Caco-2 (cell line): ENCODE data around the gene ANO4. TPM values are rescaled to one million over a fixed set of nuclear protein-coding genes. Genes with fewer than 3 reads are reported as not detected.
"Not testable (repeated sequence)": the region's sequence is repeated elsewhere in the genome, so short reads cannot be mapped to it uniquely, and the experiment has no call there.

ENCODE experiments used
- BruUV-seq: library from RNA; stranded (reverse); fragments of 400-500 nt; replicated peaks from 2 replicates; lab custom pipeline; 2021; lab: Mats Ljungman, UMichigan
- CTCF ChIA-PET: fragments of 300-600 bp; sonication (Branson Sonifier 250); formaldehyde crosslinking; loops from one replicate; lab custom pipeline; 2022; ENCODE audit warnings: antibody characterized with exemption; lab: Charles Lee
- POLR2A ChIA-PET: fragments of 300-600 bp; sonication (Branson Sonifier 250); formaldehyde crosslinking; loops from one replicate; lab custom pipeline; 2022; ENCODE audit warnings: antibody characterized with exemption; lab: Charles Lee
- DNase-seq, 2 experiments: peaks; one replicate each; pipeline versions ENCODE4 v3.0.0 to v3.0.0-alpha.2; 2020 to 2022
- H3K27me3 ChIP-seq: replicated peaks from 2 replicates; pipeline ENCODE4 v1.6.0; 2011; ENCODE audit warnings: low read length; ENCODE audit not compliant: control insufficient read depth, insufficient read depth
- H3K36me3 ChIP-seq: 2 replicates; pipeline ENCODE4 v1.5.1; 2011; ENCODE audit warnings: low read length; ENCODE audit not compliant: control insufficient read depth, insufficient read depth
- H3K4me1 ChIP-seq: fragments of 250-450 bp; sonication (Bioruptor Pico); 2 replicates; pipeline ENCODE4 v1.5.1; 2020; ENCODE audit warnings: mild to moderate bottlenecking
- H3K4me3 ChIP-seq: 2 replicates; pipeline ENCODE4 v1.5.1; 2011; ENCODE audit warnings: low read depth, mild to moderate bottlenecking, control low read depth, low read length
- H3K9me3 ChIP-seq: fragments of 250-450 bp; sonication (Bioruptor Pico); 2 replicates; pipeline ENCODE4 v1.5.1; 2020; ENCODE audit warnings: mild to moderate bottlenecking, moderate library complexity
- H3K27ac Mint-ChIP-seq: one replicate; pipeline ENCODE4 v1.8.0; 2022; ENCODE audit warnings: mixed read lengths; ENCODE audit not compliant: unreplicated experiment
- H3K27me3 Mint-ChIP-seq: one replicate; pipeline ENCODE4 v1.8.0; 2022; ENCODE audit warnings: mixed read lengths; ENCODE audit not compliant: insufficient read depth, unreplicated experiment
- H3K36me3 Mint-ChIP-seq: one replicate; pipeline ENCODE4 v1.8.0; 2022; ENCODE audit warnings: mild to moderate bottlenecking, mixed read lengths; ENCODE audit not compliant: insufficient read depth, unreplicated experiment
- H3K4me1 Mint-ChIP-seq: one replicate; pipeline ENCODE4 v1.8.0; 2022; ENCODE audit warnings: low read depth, mixed read lengths; ENCODE audit not compliant: unreplicated experiment
- H3K4me3 Mint-ChIP-seq: one replicate; pipeline ENCODE4 v1.8.0; 2022; ENCODE audit warnings: mild to moderate bottlenecking, moderate library complexity, mixed read lengths; ENCODE audit not compliant: unreplicated experiment
- H3K9me3 Mint-ChIP-seq: one replicate; pipeline ENCODE4 v1.8.0; 2022; ENCODE audit warnings: mixed read lengths; ENCODE audit not compliant: unreplicated experiment
- intact Hi-C: fragments of 100-400 bp; cut with micrococcal nuclease; formaldehyde crosslinking; loops from one replicate; pipeline ENCODE4 v1.10.0; 2022; ENCODE audit not compliant: unreplicated experiment
- total RNA-seq: library from RNA; stranded (reverse); gene quantifications from 2 replicates; pipeline ENCODE4 v1.2.3, GENCODE V29; 2022
- TF ChIP-seq, protein P1 (sequence below), 2 experiments: fragments of 200-600 bp in 1 of 2; IDR thresholded peaks; 1 replicate in 1 of 2; 2 replicates in 1 of 2; pipeline versions ENCODE4 v1.5.1 to v1.8.0; 2011 to 2022; ENCODE audit warnings: antibody characterized with exemption in 1 of 2, control low read depth in 1 of 2, inconsistent platforms in 1 of 2, low read depth in 1 of 2, low read length in 1 of 2, mild to moderate bottlenecking in 1 of 2, moderate library complexity in 1 of 2; ENCODE audit not compliant: insufficient read depth in 1 of 2, severe bottlenecking in 1 of 2, unreplicated experiment in 1 of 2

ANO4 gene
- total RNA-seq, 1 experiment from 2014 or later, result 0.09 TPM

DNA sequence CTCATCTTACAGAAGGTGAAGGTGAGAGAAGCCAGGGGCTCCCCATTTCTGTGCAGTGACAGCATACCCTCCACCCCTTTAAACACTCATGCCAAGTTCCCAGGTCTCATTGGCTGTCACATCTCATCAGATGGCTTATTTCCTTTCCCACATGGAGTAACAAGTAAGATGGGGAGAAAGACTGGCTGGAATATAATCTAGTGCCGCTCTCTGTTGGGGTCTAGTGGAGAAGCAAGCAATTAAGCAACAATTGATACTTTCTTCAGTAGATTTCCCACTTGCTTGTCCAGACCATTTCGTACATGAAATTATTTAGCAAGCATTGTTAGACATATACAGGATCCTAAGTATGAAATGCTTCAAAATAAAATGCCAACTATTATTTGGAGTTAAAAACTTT, 323.3 kb downstream of the ANO4 start:
- no peak for DNase-seq
- Histone ChIP-seq H3K36me3 (no peaks in the 10 kb centered on the region), H3K27me3 (no peaks in the 10 kb centered on the region), H3K9me3 (no peaks in the 10 kb centered on the region), H3K4me3 (no peak overlapping the region), H3K4me1 (no peaks in the 10 kb centered on the region)
- intact Hi-C loops, result no loop called here
- Mint-ChIP-seq H3K27me3 (no peaks in the 10 kb centered on the region), H3K4me1 (no peaks in the 10 kb centered on the region), H3K27ac (no peak overlapping the region), H3K4me3 (no peak overlapping the region), H3K9me3 (no peaks in the 10 kb centered on the region), H3K36me3 (no peaks in the 10 kb centered on the region)
- ChIA-PET CTCF (no interaction called here), POLR2A (no interaction called here)
- BruUV-seq, result no TSS peak
- TF ChIP-seq, protein P1, sequence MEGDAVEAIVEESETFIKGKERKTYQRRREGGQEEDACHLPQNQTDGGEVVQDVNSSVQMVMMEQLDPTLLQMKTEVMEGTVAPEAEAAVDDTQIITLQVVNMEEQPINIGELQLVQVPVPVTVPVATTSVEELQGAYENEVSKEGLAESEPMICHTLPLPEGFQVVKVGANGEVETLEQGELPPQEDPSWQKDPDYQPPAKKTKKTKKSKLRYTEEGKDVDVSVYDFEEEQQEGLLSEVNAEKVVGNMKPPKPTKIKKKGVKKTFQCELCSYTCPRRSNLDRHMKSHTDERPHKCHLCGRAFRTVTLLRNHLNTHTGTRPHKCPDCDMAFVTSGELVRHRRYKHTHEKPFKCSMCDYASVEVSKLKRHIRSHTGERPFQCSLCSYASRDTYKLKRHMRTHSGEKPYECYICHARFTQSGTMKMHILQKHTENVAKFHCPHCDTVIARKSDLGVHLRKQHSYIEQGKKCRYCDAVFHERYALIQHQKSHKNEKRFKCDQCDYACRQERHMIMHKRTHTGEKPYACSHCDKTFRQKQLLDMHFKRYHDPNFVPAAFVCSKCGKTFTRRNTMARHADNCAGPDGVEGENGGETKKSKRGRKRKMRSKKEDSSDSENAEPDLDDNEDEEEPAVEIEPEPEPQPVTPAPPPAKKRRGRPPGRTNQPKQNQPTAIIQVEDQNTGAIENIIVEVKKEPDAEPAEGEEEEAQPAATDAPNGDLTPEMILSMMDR (IDR thresholded peaks at IDR 0.05; ENCODE audit: insufficient read depth in 1 of 2, low read depth in 1 of 2, low read length in 1 of 2, severe bottlenecking in 1 of 2, unreplicated experiment in 1 of 2), result no peak

DNA sequence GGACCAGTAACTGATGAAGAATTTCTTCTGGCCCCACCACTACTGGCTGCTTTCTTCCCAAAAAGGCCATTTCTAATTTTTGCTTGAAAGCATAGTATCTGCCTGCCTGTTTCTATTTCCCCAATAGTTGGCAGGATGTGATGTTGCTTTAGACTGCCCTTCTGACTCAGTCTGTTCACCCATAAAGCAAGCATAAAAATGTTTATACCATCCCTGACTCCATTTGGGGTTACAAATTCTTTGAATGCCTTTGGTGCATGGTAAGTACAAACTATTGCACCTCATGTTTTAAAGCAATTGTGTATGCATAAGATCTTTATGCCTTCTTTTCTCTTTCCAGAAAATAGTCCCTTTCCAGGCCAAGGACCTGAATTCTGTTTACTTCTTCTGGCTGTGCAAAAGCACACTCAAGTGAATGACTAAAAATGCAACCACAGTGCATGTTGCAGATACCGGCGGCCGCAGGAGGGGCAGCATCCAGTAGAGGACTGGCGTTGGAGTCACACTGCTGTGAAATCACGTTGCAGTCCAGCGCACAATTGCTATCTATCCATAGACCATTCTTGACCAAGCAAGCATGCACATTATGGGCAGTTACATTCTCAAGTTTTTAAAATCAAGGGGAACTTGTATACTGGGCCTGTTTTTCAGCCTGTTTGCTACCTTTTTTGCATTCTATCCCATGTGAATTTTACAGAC, 333.1 kb downstream of the ANO4 start:
- H3K36me3 ChIP-seq, result no peaks in the 10 kb centered on the region
- no peaks in the 10 kb centered on the region for H3K4me1 Mint-ChIP-seq
- no peaks in the 10 kb centered on the region for H3K9me3 Mint-ChIP-seq
- no peak for DNase-seq
- no peaks in the 10 kb centered on the region for H3K27me3 ChIP-seq
- no peaks in the 10 kb centered on the region for H3K36me3 Mint-ChIP-seq
- BruUV-seq, result no TSS peak
- POLR2A ChIA-PET, result no interaction called here
- no peak overlapping the region for H3K27ac Mint-ChIP-seq
- H3K4me3 ChIP-seq, result no peak overlapping the region
- H3K27me3 Mint-ChIP-seq, result peaks cover 4% of the 10 kb centered on the region
- no peaks in the 10 kb centered on the region for H3K9me3 ChIP-seq
- intact Hi-C loops, result no loop called here
- H3K4me1 ChIP-seq, result no peaks in the 10 kb centered on the region
- CTCF ChIA-PET, result no interaction called here
- TF ChIP-seq, protein P1 (IDR thresholded peaks at IDR 0.05; ENCODE audit: insufficient read depth in 1 of 2, low read depth in 1 of 2, low read length in 1 of 2, severe bottlenecking in 1 of 2, unreplicated experiment in 1 of 2), result no peak
- no peak overlapping the region for H3K4me3 Mint-ChIP-seq

DNA sequence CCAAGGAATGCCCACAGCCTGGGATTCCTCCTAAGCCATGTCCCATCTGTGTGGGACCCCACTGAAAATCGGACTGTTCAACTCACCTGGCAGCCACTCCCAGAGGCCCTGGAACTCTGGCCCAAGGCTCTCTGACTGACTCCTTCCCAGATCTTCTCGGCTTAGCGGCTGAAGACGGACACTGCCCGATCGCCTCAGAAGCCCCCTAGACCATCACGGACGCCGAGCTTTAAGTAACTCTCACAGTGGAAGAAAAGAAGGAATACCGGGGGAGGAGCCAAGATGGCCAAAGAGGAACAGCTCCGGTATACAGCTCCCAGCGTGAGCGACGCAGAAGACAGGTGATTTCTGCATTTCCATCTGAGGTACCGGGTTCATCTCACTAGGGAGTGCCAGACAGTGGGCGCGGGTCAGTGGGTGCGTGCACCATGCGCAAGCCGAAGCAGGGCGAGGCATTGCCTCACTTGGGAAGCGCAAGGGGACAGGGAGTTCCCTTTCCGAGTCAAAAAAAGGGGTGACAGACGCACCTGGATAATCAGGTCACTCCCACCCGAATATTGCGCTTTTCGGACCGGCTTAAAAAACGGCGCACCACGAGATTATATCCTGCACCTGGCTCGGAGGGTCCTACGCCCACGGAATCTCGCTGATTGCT, 351.3 kb downstream of the ANO4 start:
- BruUV-seq, CTCF ChIA-PET, H3K27me3 ChIP-seq, H3K36me3 ChIP-seq, H3K27ac Mint-ChIP-seq, H3K36me3 Mint-ChIP-seq, H3K27me3 Mint-ChIP-seq, intact Hi-C loops, H3K9me3 Mint-ChIP-seq, H3K4me1 Mint-ChIP-seq, H3K4me1 ChIP-seq, H3K9me3 ChIP-seq, POLR2A ChIA-PET: not testable (repeated sequence)
- H3K4me3 ChIP-seq, result peak overlapping the region; percentile 53
- H3K4me3 Mint-ChIP-seq, result peak overlapping the region; percentile 80
- peak in 1 of 2 experiments; percentile 10 for DNase-seq
